NCI-H510A treated with DMSO at 0.1 percent for 48 hours (cell line): ENCODE results near the gene AP2S1.
"Not testable (repeated sequence)": the region's sequence is repeated elsewhere in the genome, so short reads cannot be mapped to it uniquely, and the experiment has no call there.

Experiments used
- DNase-seq: peaks from one replicate; lab custom pipeline; 2025; lab: John Stamatoyannopoulos, UW

The AP2S1 gene

GRCh38 chr19:46841458-46842083, 9.1 kb downstream of the AP2S1 start:
- DNase-seq: no peak

- DNase-seq: peak; percentile 84
These were observed 10.1 kb downstream of the AP2S1 start for GRCh38 chr19:46840498-46840942.

DNA sequence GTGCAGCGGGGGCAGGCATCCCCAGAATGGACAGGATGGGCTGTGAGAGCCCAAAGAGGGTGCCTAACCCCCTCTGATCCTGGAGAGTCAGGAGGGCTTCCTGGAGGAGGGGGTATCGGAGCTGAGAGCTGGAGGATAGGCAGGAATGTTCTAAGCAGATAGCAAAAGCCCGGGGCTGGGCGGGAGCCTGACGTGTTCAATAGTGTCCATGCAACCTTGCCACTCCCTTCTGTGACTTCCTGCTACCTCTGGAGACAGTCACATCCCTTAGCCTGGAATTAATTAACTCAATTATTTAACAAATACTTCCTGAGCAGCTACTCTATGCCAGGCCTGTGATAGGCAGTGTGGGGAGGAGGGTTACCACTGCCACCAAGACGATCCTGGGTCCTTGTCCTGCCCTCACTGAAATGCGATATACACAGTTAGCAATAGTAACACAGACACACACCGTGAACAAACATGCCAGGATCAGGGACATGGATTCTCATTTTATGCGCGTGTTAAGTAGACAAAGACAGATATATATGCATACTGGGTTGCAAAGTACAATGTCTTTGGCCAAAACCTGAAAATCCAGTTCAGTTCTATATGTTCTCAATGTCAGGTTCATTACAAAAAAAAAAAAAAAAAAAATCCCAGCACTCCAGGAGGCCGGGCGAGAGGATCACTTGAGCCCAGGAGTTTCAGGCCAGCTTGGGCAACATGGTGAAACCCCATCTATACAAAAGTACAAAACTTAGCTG, 10.7 kb downstream of the AP2S1 start:
- peak; percentile 73 for DNase-seq

DNA sequence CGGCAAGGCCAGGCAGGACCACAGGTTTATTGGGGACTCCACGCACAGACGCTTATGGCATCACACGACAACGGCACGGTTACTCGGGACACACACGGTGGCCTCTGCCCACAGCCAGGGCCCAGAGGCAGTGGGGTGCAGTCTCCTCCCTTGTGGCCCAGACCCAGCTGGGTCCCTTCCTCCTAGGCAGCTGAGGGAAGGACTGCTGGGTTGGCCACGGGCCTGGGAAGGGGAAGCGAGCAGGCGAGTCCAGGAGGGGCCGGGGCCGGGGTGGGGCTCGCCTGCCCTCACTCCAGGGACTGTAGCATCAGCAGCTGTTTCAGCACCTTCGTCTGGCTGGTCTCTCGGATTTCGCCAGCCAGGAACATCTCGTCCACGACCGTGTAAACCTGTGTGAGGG, 12.5 kb downstream of the AP2S1 start:
- DNase-seq: no peak

DNA sequence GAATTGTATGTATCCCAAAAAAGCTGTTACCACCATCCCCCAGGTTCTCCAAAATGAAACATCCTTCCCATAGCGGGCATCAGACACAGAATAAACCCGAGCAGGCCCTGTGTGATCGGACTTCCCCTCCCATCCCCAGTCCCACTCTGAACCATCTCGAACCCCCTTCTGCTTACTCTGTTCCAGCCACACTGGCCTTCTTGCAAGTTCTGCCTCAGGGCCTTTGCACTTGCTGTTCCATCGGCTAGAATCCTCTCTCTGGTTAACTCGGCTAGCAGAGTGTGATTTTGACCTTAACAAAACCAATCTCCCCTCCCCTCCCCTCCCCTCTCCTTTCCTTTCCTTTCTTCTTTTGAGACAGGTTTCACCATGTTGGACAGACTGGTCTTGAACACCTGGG, 15.7 kb downstream of the AP2S1 start:
- no peak for DNase-seq

DNA sequence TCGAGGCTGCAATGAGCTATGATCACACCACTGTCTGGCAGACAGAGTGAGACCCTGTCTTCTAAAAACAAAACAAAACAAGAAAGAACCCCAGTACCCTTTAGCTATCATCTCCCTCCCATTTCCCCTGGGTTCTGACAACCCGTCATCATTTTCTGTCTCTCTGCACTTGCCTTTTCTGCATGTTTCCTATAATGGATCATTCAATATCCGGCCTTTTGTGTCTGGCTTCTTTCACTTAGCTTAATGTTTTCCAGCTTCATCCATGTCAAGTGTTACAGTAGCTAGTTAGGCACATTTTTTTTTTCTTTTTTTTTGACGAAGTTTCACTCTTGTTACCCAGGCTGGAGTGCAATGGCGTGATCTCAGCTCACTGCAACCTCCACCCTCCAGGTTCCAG, 16.5 kb downstream of the AP2S1 start:
- DNase-seq: no peak

DNA sequence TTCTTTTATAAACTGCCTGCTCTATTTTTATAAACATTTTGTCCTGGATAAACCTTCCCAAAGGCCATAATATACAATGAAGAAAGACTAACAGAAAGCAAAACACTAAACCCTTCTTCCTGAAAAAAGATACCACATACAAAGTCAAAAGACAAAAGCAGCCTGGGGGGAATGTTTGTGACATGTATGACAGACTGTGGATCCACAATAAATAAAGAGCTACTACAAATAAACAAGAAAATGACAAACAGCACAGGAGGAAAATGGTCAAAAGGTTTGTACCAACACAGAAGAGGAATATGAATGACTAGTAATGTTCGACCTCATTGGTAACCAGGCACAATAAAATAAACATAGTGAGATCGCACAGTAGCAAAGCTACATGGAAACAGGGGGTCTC, 19.8 kb downstream of the AP2S1 start:
- no peak for DNase-seq

- DNase-seq: no peak
These were observed 22.2 kb downstream of the AP2S1 start for GRCh38 chr19:46828484-46828883.

- no peak for DNase-seq
These were observed 25.0 kb downstream of the AP2S1 start for GRCh38 chr19:46825731-46826055.

DNA sequence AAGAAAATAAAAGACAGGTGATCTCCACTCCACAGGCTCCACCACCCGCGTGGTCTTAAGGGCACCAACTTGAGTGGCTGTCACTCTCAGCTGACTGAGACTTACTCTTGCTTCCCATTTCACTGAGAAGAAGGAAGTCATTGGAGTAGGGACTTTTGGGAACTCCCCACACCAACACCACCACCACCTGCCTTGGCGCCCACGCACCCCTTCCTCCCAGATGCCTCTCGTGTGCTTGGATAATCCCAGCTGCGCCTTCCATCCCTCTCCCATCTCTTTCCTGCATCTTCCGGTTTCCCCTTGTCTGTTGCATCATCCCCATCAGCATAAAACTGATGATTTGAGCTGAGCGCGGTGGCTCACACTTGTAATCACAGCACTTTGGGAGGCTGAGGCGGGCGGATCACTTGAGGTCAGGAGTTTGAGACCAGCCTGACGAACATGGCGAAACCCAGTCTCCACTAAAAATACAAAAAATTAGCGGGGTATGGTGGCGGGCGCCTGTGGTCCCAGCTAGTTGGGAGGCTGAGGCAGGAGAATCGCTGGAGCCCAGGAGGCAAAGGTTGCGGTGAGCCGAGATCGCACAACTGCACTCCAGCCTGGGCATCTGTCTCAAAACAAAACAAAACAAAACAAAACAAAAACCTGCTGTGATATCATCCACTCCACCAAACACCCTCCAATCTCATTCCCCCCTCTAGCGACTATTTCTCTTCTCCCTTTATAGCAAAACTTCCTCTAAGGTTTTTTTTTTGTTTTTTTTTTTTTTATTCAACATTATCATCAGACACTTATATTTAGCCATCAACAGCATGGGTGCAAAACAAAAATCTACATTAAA, 25.5 kb downstream of the AP2S1 start:
- DNase-seq: no peak

- no peak for DNase-seq
These were observed 27.6 kb downstream of the AP2S1 start for GRCh38 chr19:46823049-46823448.

DNA sequence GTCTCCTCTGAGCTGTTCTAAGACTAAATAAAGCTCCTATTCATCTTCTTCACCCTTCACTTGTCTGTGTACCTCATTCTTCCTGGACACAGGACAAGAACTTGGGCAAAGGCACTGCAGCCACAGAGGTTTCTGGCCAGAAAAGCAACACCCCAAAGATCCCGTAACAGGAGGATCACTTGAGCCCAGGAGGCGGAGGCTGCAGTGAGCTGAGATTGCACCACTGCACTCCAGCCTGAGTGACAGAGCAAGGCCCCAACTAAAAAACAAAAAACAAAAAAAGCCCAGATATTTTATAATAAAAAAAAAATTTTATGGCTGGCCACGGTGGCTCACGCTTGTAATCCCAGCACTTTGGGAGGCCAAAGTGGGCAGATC, 28.2 kb downstream of the AP2S1 start:
- not testable (repeated sequence) for DNase-seq

GRCh38 chr19:46821512-46822409, 28.9 kb downstream of the AP2S1 start:
- DNase-seq: peak; percentile 71

DNA sequence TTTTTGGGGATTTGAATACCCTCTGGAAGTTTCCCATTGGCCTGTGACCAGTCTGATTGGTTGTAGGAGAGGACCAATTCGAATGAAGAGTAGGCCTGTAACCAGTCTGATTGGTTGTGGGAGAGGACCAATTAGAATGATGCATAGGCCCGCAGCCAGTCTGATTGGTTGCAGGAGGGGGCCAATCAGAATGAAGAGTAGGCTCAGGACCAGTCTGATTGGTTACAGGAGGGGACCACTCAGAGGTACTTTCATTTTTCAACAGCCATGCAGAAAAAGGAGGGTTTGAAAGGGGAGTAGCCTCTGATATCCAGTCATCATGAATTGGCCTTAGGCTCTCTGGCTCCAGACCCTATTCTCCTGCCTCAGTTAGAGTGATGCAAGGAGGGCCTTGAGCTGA, 31.8 kb downstream of the AP2S1 start:
- no peak for DNase-seq

- no peak for DNase-seq
These were observed 34.6 kb downstream of the AP2S1 start for GRCh38 chr19:46815833-46816627.

DNA sequence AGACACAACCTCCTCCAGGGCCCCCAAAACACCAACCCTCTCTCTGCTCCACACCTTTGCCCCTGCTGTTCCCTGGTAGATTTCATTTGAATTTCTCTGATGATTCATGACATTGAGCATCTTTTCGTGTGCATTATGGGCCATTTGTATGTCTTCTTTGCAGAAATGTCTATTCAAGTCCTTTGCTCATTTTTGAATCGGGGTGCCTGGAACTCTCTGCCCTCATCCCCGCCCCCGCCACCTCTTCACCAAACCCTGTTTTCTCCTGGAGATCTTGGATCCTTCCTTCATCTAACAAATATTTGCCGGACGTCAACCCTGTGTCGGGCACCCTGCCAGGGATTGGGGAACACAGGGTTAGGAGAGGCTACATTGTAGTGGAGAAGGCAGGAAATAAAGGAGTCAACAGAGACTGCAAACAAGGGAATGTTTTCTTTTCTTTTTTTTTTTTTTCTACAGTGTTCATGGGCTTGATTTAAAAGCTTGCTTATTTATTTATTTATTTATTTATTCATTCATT, 36.7 kb downstream of the AP2S1 start:
- peak; percentile 49 for DNase-seq

- peak; percentile 45 for DNase-seq
These were observed 37.4 kb downstream of the AP2S1 start for GRCh38 chr19:46812977-46813838.

DNA sequence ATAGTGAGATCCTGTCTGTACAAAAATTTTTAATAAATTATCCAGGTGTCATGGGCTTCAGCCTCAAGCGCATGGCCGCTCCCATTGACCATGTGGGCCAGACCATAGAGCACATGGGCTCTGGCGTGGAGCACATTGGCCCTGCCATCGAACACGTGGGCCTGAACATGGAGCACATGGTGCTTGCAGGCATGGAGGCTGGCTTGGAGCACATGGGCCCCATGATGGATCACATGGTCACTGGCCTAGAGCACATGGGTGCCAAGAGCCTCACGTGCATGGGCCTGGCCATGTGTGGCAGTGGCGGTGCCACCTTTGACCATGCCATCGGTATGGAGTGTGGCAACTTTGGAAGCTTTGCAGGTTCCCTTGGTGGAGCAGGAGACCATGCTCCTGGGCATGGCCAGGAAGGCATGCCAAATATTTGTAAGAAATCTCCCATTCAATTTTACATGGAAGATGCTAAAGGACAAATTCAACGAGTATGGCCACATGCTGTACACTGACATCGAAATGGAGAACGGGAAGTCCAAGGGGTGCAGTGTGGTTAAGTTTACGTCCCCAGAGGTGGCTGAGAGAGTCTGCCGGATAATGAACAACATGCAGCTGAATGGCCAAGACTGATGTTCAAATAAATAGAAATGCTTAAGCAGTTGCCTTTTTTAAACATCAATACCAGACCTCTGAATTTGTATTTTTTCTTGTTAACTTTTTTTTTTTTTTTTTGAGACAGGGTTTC, 40.9 kb downstream of the AP2S1 start:
- DNase-seq: no peak

- DNase-seq: no peak
These were observed 44.0 kb downstream of the AP2S1 start for GRCh38 chr19:46806656-46807055.
